HepG2 (cell line): ENCODE data around the gene COL8A2. TPM values are rescaled to one million over a fixed set of nuclear protein-coding genes. Genes with fewer than 3 reads are reported as not detected.

Experiments
- ASH2L ChIP-seq: fragments of 300-600, 200-600 bp; sonication (generic); IDR thresholded peaks from 2 replicates; pipeline ENCODE4 v1.7.0; 2017; ENCODE audit warnings: low read depth, mild to moderate bottlenecking, moderate library complexity, mixed read lengths, low read length; ENCODE audit not compliant: insufficient read length
- ETV5 ChIP-seq: IDR thresholded peaks from 2 replicates; pipeline ENCODE4 v1.6.1; 2018; ENCODE audit warnings: missing biosample characterization, missing genetic modification reagents, inconsistent platforms, borderline replicate concordance
- FOXP4 ChIP-seq: sonication (generic); formaldehyde crosslinking; IDR thresholded peaks from 2 replicates; pipeline ENCODE4 v1.4.0; 2020; ENCODE audit warnings: missing genetic modification reagents
- GZF1 ChIP-seq: sonication (generic); formaldehyde crosslinking; IDR thresholded peaks from 2 replicates; pipeline ENCODE4 v1.5.1; 2020; ENCODE audit warnings: mild to moderate bottlenecking, missing genetic modification reagents
- JUND ChIP-seq: sonication (generic); formaldehyde crosslinking; IDR thresholded peaks from 2 replicates; pipeline ENCODE4 v1.8.0; 2022; ENCODE audit warnings: mild to moderate bottlenecking, missing genetic modification reagents
- ONECUT2 ChIP-seq: sonication (generic); formaldehyde crosslinking; IDR thresholded peaks from 2 replicates; pipeline ENCODE4 v1.4.0; 2020; ENCODE audit warnings: missing genetic modification reagents
- PBX2 ChIP-seq: IDR thresholded peaks from 2 replicates; pipeline ENCODE4 v1.6.1; 2016; ENCODE audit warnings: control low read depth
- SRSF9 ChIP-seq: fragments of 200-400 bp; formaldehyde crosslinking; IDR thresholded peaks from 2 replicates; pipeline ENCODE4 v1.6.1; 2018; ENCODE audit warnings: borderline replicate concordance, mild to moderate bottlenecking, low read depth, low read length; ENCODE audit not compliant: insufficient read depth, poor library complexity, severe bottlenecking
- SSRP1 ChIP-seq: IDR thresholded peaks from 2 replicates; pipeline ENCODE4 v1.6.1; 2016; ENCODE audit warnings: control low read depth
- TARDBP ChIP-seq: sonication (generic); formaldehyde crosslinking; IDR thresholded peaks from 2 replicates; pipeline ENCODE4 v1.8.0; 2022; ENCODE audit warnings: mild to moderate bottlenecking, missing genetic modification reagents
- THAP7 ChIP-seq: sonication (generic); formaldehyde crosslinking; IDR thresholded peaks from 2 replicates; pipeline ENCODE4 v1.8.1; 2023; ENCODE audit warnings: mild to moderate bottlenecking, missing genetic modification reagents
- THAP8 ChIP-seq: sonication (generic); formaldehyde crosslinking; IDR thresholded peaks from 2 replicates; pipeline ENCODE4 v1.5.1; 2020; ENCODE audit warnings: missing genetic modification reagents, mild to moderate bottlenecking, borderline replicate concordance
- TMF1 ChIP-seq: sonication (generic); formaldehyde crosslinking; IDR thresholded peaks from 2 replicates; pipeline ENCODE4 v1.8.1; 2022; ENCODE audit warnings: low read depth, missing genetic modification reagents
- TSC22D2 ChIP-seq: sonication (generic); formaldehyde crosslinking; IDR thresholded peaks from 2 replicates; pipeline ENCODE4 v1.5.1; 2020; ENCODE audit warnings: missing genetic modification reagents, mild to moderate bottlenecking, borderline replicate concordance
- YEATS4 ChIP-seq: sonication (generic); formaldehyde crosslinking; IDR thresholded peaks from 2 replicates; pipeline ENCODE4 v1.4.0; 2020; ENCODE audit warnings: missing genetic modification reagents, borderline replicate concordance
- ZFAT ChIP-seq: sonication (generic); formaldehyde crosslinking; conservative IDR thresholded peaks from 2 replicates; pipeline ENCODE4 v1.8.1; 2023; ENCODE audit warnings: missing genetic modification reagents, inconsistent platforms
- ZFP90 ChIP-seq: sonication (generic); formaldehyde crosslinking; IDR thresholded peaks from 2 replicates; pipeline ENCODE4 v1.8.0; 2022; ENCODE audit warnings: missing genetic modification reagents, mild to moderate bottlenecking, inconsistent platforms, borderline replicate concordance
- ZKSCAN1 ChIP-seq: fragments of 150-350 bp; IDR thresholded peaks from 2 replicates; pipeline ENCODE4 v1.6.1; 2014; ENCODE audit warnings: low read length
- ZNF615 ChIP-seq: sonication (generic); formaldehyde crosslinking; IDR thresholded peaks from 2 replicates; pipeline ENCODE4 v1.5.0; 2020; ENCODE audit warnings: mild to moderate bottlenecking, missing genetic modification reagents, borderline replicate concordance
- ZNF672 ChIP-seq: sonication (generic); formaldehyde crosslinking; IDR thresholded peaks from 2 replicates; pipeline ENCODE4 v1.8.1; 2022; ENCODE audit warnings: missing genetic modification reagents
- ZNF709 ChIP-seq: sonication (generic); formaldehyde crosslinking; IDR thresholded peaks from 2 replicates; pipeline ENCODE4 v1.5.0; 2020; ENCODE audit warnings: mild to moderate bottlenecking, missing genetic modification reagents
- ZSCAN20 ChIP-seq: sonication (generic); formaldehyde crosslinking; IDR thresholded peaks from 2 replicates; pipeline ENCODE4 v1.4.0; 2020; ENCODE audit warnings: missing genetic modification reagents, mild to moderate bottlenecking, borderline replicate concordance
- polyA plus RNA-seq, 8 experiments: library from polyadenylated mRNA; depleted of rRNA in 3 of 8; stranded (reverse) in 7 of 8; unstranded in 1 of 8; fragments of >200 nt; fragmentation: Illumina TruSeq in 4 of 8; extraction: Trizol in 4 of 8; gene quantifications; 2 replicates each; pipeline versions ENCODE4 v1.2.1 to v1.2.3, GENCODE V29; 2011 to 2016; ENCODE audit warnings: low read depth in 4 of 8, missing spikeins in 1 of 8, mixed read lengths in 1 of 8; ENCODE audit not compliant: insufficient read depth in 1 of 8
- total RNA-seq, 5 experiments: library from RNA; depleted of rRNA; stranded (reverse); fragments of >200 nt; fragmentation: Illumina TruSeq; extraction: Trizol; gene quantifications; 2 replicates each; pipeline ENCODE4 v1.2.3, GENCODE V29; 2016; ENCODE audit warnings: low read depth in 1 of 5
- TF ChIP-seq, protein P1 (sequence below): IDR thresholded peaks from 2 replicates; pipeline ENCODE4 v1.6.1; 2012; ENCODE audit warnings: inconsistent platforms
- TF ChIP-seq, protein P2 (sequence below): sonication (generic); formaldehyde crosslinking; IDR thresholded peaks from 2 replicates; pipeline ENCODE4 v1.8.1; 2023; ENCODE audit warnings: missing genetic modification reagents, inconsistent platforms, borderline replicate concordance

COL8A2 gene
- total and polyA plus RNA-seq, 2 of the 13 experiments (the other 11 are each of a cell fraction or from before 2014, with no cell fraction given): 0.13 to 0.24 TPM

- no peak for TF ChIP-seq ZFP90 (CRISPR knock-in tag)
- TF ChIP-seq ZSCAN20 (CRISPR knock-in tag): no peak
- no peak for TF ChIP-seq THAP7 (CRISPR knock-in tag)
- TF ChIP-seq ASH2L: no peak
- TF ChIP-seq YEATS4: no peak
- TF ChIP-seq TMF1 (CRISPR knock-in tag): no peak
- peak; percentile 24; the same call in 1 of the 2 replicates for TF ChIP-seq ETV5 (CRISPR knock-in tag)
- TF ChIP-seq GZF1: no peak
- TF ChIP-seq ZNF615 (CRISPR knock-in tag): no peak
- TF ChIP-seq, protein P1, sequence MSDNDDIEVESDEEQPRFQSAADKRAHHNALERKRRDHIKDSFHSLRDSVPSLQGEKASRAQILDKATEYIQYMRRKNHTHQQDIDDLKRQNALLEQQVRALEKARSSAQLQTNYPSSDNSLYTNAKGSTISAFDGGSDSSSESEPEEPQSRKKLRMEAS: peak; percentile 29; the same call in 1 of the 2 replicates
- no peak for TF ChIP-seq SRSF9
- TF ChIP-seq PBX2 (CRISPR knock-in tag): peak; percentile 69
- no peak for TF ChIP-seq JUND (CRISPR knock-in tag)
- TF ChIP-seq SSRP1 (CRISPR knock-in tag): no peak
- no peak for TF ChIP-seq FOXP4 (CRISPR knock-in tag)
- no peak for TF ChIP-seq ZNF672
- no peak for TF ChIP-seq ZFAT (CRISPR knock-in tag)
- 0 out of 2 replicates have a peak, but pooled peaks have one; percentile 34 for TF ChIP-seq TARDBP
- no peak for TF ChIP-seq TSC22D2
- TF ChIP-seq, protein P2, sequence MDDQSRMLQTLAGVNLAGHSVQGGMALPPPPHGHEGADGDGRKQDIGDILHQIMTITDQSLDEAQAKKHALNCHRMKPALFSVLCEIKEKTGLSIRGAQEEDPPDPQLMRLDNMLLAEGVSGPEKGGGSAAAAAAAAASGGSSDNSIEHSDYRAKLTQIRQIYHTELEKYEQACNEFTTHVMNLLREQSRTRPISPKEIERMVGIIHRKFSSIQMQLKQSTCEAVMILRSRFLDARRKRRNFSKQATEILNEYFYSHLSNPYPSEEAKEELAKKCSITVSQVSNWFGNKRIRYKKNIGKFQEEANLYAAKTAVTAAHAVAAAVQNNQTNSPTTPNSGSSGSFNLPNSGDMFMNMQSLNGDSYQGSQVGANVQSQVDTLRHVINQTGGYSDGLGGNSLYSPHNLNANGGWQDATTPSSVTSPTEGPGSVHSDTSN: no peak
- no peak for TF ChIP-seq ZNF709 (CRISPR knock-in tag)
- TF ChIP-seq THAP8: no peak
- TF ChIP-seq ZKSCAN1: no peak
- TF ChIP-seq ONECUT2 (CRISPR knock-in tag): no peak
These were observed 25.5 kb upstream of the COL8A2 start (continued) for GRCh38 chr1:36150296-36151133.
